ENCODE data around the gene NTRK1. TPM values are rescaled to one million over a fixed set of nuclear protein-coding genes. Genes with fewer than 3 reads are reported as not detected.
A peak's percentile ranks its signal among the peaks of the same experiment; 100 is the strongest.

Gene NTRK1
- total RNA-seq, 2 experiments from 2014 or later: 3.4 to 4.0 TPM

DNA sequence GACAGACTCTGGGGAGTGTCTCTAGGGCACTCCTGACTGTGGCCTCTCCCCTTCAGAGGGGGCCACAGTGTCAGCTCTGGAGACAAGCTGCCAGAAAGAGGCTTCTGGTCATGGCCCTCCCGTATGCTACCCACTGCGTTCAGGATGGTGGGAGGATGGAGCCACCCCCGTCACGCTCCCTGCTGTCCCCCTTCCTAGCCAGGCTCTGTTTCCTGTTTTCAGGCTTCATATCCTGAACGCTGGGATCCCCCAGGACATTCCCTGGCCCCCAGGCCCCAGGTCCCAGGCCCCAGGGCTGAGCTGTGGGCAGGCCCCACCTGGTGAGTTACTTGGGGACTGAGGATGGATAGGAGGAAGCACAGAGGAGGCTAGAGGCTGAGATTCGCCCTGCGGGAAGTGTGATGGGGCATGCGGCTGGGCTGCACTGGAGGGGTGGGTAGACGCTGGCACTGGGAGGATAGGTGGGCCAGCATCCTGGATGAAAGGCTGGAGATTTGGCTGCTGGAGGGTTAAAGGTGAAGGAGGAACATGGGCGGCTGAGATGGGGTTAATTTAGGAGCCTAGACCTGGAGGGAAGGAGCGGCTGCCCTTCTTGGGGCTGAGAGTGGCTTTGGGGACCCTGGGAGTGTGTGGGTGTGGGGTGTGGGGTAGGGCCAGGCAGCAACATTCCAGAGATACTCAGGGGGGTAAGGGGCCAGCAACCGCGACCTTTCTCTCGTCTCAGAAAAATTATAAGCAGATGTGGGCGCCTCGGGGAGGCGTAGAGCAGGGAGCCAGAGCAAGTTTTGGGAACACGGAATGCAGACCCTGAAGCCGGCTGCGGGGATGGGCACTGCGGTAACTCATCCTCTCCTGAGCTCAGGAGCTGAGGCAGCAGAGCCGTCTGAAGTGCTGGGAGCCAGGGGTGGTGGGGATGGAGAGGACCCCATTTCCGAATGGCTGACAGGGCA lies 41.6 kb downstream of the NTRK1 start:
- Mint-ChIP-seq H3K36me3 (no peaks in the 10 kb centered on the region), H3K4me1 (peaks cover 10% of the 10 kb centered on the region)

DNA sequence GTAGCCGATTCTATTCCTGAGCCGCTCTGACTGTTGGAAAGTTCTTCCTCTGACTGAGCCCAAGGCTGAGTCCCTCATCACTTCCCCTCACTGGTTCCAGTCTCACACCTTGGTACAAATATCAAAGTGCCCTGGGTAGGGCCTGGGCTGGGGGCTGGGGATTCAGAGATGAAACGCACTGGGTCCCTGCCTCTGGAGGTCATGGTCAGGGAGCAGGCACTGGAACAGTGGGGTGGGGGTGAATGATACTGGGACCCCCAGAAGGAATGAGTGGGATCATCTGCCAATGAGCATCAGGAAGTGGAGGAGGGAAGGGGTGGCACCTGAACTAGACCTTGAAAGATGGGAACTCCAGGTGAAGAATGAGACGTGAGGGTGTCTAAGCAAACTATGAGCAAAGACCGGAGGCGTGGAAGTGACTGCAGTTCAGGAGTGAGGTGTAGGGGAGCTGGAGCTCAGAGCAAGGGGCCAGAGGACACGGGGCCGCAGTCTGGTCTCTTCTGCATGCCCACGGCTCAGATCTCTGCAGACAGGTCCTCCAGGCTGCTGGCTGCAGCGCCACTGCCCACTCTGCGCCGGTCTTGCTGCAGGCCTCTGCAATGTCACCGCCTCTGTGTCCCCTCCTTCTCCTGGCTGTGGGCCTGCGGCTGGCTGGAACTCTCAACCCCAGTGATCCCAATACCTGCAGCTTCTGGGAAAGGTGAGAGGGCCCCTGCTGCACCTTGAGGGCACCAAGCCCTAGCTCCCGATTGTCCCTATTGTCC lies 42.8 kb downstream of the NTRK1 start:
- H3K4me3 Mint-ChIP-seq: no peak overlapping the region
- H3K27me3 Mint-ChIP-seq: peaks cover 7% of the 10 kb centered on the region
- H3K9me3 Mint-ChIP-seq: no peaks in the 10 kb centered on the region
- no peak overlapping the region for H3K27ac Mint-ChIP-seq
- H3K4me1 Mint-ChIP-seq: peaks cover 2% of the 10 kb centered on the region
- H3K36me3 Mint-ChIP-seq: no peaks in the 10 kb centered on the region
- DNase-seq: no peak

More for the DNA sequence above, 41.6 kb downstream of the NTRK1 start:
- Mint-ChIP-seq H3K27ac (no peak overlapping the region), H3K9me3 (no peaks in the 10 kb centered on the region), H3K27me3 (peaks cover 16% of the 10 kb centered on the region), H3K4me3 (no peak overlapping the region)
- no peak for DNase-seq

DNA sequence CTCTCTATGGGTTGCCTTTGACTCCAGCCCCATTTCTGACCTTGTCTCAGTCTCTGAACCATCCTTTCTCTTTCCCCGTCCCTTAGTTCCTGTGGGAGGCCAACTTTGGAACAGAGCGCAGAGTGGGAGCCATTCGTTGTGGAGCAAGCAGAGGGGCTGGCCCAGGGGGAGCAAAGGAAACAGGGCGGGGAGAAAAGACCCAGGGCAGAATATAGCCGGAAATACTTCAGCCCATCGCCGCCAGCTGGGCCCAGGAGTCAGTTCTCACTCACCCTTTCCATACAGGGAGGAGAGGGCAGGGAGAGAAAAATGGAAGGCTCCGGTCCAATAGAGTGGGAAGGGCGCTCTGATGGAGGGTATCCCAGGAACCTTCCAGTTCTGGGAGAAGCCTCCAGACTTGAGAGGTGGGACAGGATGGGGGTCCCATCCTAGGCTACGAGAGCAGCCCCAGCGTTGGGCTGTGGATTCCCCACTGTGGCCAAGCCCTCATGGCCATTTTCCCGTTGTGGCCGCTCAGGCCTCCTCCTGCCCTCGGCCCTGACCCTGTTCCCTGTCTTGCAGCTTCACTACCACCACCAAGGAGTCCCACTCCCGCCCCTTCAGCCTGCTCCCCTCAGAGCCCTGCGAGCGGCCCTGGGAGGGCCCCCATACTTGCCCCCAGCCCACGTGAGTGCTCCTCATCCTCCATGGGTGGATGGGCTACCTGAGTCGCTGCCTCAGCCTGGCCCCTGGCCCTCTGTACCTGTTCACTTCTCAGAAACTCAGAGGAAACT lies 43.7 kb downstream of the NTRK1 start:
- H3K4me1 Mint-ChIP-seq: no peaks in the 10 kb centered on the region
- H3K36me3 Mint-ChIP-seq: no peaks in the 10 kb centered on the region
- H3K9me3 Mint-ChIP-seq: no peaks in the 10 kb centered on the region
- no peak for DNase-seq
- H3K4me3 Mint-ChIP-seq: no peak overlapping the region
- H3K27me3 Mint-ChIP-seq: no peaks in the 10 kb centered on the region
- no peak overlapping the region for H3K27ac Mint-ChIP-seq

DNA sequence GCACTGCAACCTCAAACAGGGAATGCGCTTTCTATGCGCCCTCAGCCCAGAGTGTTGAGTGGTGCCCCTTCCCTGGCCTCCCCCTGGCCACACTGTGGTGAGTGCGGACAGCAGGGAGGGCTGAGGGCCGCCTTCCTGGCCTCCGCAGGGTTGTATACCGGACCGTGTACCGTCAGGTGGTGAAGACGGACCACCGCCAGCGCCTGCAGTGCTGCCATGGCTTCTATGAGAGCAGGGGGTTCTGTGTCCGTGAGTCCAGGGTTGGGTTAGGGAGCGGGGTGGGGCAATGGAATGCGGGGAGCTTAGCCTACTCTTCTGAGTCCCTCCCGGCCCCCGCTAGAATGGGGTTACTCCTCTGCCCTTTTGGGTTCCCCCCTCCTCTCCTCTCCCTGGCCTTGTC lies 44.5 kb downstream of the NTRK1 start:
- Mint-ChIP-seq H3K9me3 (no peaks in the 10 kb centered on the region), H3K4me3 (no peak overlapping the region), H3K36me3 (no peaks in the 10 kb centered on the region), H3K4me1 (no peaks in the 10 kb centered on the region), H3K27me3 (no peaks in the 10 kb centered on the region), H3K27ac (no peak overlapping the region)
- DNase-seq: no peak

DNA sequence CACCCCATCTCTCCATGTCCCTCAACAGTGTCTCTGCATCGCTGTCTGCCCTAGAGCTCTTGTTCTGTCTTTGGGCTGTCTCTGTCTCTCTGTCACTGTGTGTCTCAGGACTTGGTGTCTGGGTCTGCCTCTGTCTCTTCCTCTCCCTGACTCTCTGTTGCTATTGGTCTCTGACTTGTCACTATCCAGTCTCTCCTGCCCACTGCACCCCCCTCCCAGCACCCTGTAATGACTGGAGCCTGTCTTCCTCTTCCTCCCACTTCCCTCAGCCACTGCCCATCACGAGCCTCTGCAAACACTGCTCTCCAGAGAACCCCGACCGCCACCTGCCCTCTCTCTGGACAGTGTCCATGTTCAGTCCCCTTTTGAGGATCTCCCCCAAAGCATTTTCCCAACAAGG lies 45.0 kb downstream of the NTRK1 start:
- DNase-seq: no peak
- peaks cover 5% of the 10 kb centered on the region for H3K27me3 Mint-ChIP-seq
- H3K27ac Mint-ChIP-seq: no peak overlapping the region
- no peaks in the 10 kb centered on the region for H3K9me3 Mint-ChIP-seq
- H3K4me1 Mint-ChIP-seq: no peaks in the 10 kb centered on the region
- H3K4me3 Mint-ChIP-seq: no peak overlapping the region
- no peaks in the 10 kb centered on the region for H3K36me3 Mint-ChIP-seq

DNA sequence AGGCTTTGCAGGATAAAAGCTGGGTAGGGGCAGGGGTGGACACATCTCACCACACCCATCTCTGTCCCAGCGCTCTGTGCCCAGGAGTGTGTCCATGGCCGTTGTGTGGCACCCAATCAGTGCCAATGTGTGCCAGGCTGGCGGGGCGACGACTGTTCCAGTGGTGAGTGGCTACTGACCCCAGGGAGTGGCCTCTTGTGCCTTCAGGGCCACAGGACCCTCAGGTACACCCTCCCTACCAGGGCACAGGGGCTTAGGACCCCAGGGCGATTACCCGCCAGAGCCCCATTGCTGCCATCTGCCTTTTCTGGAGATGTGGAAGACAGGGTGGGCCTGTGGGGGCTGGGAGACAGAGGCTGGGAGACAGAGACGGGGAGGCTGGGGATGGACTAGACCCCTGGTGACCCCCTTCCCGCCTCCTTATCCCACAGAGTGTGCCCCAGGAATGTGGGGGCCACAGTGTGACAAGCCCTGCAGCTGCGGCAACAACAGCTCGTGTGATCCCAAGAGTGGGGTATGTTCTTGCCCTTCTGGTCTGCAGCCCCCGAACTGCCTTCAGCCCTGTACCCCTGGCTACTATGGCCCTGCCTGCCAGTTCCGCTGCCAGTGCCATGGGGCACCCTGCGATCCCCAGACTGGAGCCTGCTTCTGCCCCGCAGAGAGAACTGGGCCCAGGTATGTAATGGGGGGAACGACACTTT lies 45.7 kb downstream of the NTRK1 start:
- no peaks in the 10 kb centered on the region for H3K4me1 Mint-ChIP-seq
- DNase-seq: no peak
- H3K36me3 Mint-ChIP-seq: no peaks in the 10 kb centered on the region
- peaks cover 10% of the 10 kb centered on the region for H3K27me3 Mint-ChIP-seq
- H3K9me3 Mint-ChIP-seq: no peaks in the 10 kb centered on the region
- H3K27ac Mint-ChIP-seq: no peak overlapping the region
- no peak overlapping the region for H3K4me3 Mint-ChIP-seq

DNA sequence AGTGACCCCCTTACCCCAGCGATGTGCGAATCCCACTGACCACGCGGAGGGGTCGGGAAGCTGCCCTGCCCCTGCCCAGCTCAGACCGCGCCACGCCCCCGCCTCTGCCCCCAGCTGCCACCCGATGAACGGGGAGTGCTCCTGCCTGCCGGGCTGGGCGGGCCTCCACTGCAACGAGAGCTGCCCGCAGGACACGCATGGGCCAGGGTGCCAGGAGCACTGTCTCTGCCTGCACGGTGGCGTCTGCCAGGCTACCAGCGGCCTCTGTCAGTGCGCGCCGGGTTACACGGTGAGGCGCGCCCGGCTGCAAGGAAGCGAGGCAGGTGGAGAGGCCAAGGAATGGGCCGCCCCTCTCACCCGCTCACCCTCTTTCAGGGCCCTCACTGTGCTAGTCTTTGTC lies 47.9 kb downstream of the NTRK1 start:
- Mint-ChIP-seq H3K27me3 (peaks cover 10% of the 10 kb centered on the region), H3K27ac (no peak overlapping the region), H3K4me3 (no peak overlapping the region), H3K36me3 (no peaks in the 10 kb centered on the region), H3K9me3 (no peaks in the 10 kb centered on the region), H3K4me1 (no peaks in the 10 kb centered on the region)
- no peak for DNase-seq

DNA sequence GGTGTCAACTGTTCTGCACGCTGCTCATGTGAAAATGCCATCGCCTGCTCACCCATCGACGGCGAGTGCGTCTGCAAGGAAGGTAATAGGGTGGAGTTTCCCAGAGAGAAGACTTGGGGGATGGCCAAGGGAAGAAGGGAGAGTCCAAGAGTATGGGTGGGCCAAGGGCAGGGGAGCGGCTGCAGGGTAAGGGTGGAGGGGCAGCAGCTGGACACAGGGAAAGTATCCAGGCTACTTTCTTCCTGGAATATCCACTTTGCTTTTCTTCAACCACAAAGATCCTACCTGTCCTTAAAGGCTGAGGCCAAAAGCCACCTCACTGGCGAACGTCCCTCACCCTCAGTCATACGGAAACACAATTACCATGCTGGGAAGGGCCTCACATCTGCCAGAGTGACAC lies 48.3 kb downstream of the NTRK1 start:
- Mint-ChIP-seq H3K27me3 (peaks cover 10% of the 10 kb centered on the region), H3K36me3 (no peaks in the 10 kb centered on the region), H3K27ac (no peak overlapping the region), H3K4me3 (no peak overlapping the region), H3K9me3 (no peaks in the 10 kb centered on the region), H3K4me1 (no peaks in the 10 kb centered on the region)
- DNase-seq: no peak

DNA sequence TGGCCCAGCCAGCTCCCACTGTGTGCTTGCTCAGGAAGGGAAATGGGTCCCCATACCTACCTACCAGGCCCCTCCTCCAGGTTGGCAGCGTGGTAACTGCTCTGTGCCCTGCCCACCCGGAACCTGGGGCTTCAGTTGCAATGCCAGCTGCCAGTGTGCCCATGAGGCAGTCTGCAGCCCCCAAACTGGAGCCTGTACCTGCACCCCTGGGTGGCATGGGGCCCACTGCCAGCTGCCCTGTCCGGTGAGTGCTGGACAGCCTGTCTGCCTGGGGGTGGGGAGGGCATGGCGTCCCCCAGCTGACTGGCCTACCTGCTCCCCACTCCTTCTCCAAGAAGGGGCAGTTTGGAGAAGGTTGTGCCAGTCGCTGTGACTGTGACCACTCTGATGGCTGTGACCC lies 49.0 kb downstream of the NTRK1 start:
- H3K36me3 Mint-ChIP-seq: no peaks in the 10 kb centered on the region
- H3K27me3 Mint-ChIP-seq: peaks cover 10% of the 10 kb centered on the region
- H3K4me3 Mint-ChIP-seq: no peak overlapping the region

DNA sequence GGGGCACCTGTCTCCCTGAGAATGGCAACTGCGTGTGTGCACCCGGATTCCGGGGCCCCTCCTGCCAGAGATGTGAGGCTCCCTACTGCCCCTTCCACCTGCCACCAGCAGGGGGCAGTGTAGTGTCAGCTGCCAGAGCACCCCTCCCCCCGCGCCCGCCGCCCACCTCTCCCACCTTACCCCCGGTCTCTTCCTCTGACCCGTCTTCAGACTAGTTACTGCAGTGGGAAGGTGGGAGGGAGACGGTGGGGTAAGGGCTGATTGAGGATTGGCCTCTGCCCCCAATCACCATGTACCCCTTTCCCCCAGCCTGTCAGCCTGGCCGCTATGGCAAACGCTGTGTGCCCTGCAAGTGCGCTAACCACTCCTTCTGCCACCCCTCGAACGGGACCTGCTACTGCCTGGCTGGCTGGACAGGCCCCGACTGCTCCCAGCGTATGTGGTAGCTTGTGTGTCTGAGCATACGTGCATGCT lies 49.7 kb downstream of the NTRK1 start:
- no peaks in the 10 kb centered on the region for H3K36me3 Mint-ChIP-seq
- no peak overlapping the region for H3K27ac Mint-ChIP-seq
- H3K4me1 Mint-ChIP-seq: no peaks in the 10 kb centered on the region
- peaks cover 10% of the 10 kb centered on the region for H3K27me3 Mint-ChIP-seq
- no peak overlapping the region for H3K4me3 Mint-ChIP-seq
- peak; percentile 62 for DNase-seq
- no peaks in the 10 kb centered on the region for H3K9me3 Mint-ChIP-seq

More for the DNA sequence above, 49.0 kb downstream of the NTRK1 start:
- DNase-seq: no peak
- Mint-ChIP-seq H3K27ac (no peak overlapping the region), H3K4me1 (no peaks in the 10 kb centered on the region), H3K9me3 (no peaks in the 10 kb centered on the region)

DNA sequence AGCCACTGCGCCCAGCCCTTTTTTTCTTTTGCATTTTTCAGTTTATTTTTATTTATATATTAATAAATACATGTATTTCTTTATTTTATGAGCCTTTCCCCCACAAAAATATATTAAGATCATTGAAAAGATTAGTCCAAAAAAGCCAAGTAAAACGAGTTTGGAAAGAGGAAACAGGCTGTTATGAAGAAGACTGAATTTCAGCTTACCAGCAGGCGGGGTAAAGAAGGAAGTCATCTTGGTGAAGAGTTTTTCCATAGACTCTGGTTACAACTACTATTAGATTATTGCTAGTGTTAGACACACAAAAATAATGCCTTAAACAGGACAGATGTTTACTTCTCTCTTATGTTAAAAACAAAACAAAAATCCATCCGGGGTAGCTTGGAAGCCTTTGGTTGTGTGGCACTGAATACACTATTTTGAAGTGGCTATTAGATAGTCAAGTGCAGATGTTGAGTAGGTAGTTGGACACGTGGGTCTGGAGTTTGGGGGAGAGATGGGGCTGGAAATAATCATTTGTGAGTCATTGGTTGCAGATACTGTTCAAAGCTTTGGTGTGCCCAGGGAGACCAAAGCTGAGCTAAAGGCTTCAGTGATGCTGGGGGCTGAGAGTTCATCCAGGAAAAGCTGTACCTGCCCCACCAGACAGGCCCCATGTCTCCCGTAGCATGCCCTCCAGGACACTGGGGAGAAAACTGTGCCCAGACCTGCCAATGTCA lies 51.1 kb downstream of the NTRK1 start:
- Mint-ChIP-seq H3K9me3 (no peaks in the 10 kb centered on the region), H3K27me3 (peaks cover 16% of the 10 kb centered on the region), H3K27ac (no peak overlapping the region), H3K4me1 (no peaks in the 10 kb centered on the region), H3K4me3 (no peak overlapping the region), H3K36me3 (no peaks in the 10 kb centered on the region)
- DNase-seq: no peak

DNA sequence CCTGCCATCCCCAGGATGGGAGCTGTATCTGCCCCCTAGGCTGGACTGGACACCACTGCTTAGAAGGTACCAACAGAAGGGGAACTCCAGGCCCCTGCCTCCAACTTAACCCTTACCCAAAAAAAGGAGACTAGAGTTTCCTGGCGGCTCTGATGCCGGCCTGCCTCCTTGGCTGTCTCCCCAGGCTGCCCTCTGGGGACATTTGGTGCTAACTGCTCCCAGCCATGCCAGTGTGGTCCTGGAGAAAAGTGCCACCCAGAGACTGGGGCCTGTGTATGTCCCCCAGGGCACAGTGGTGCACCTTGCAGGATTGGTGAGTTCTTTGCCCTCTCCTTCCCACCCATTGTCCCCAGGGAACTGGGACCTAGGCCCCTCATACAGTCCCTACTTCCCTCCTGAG lies 51.6 kb downstream of the NTRK1 start:
- DNase-seq: no peak
- Mint-ChIP-seq H3K9me3 (no peaks in the 10 kb centered on the region), H3K4me1 (no peaks in the 10 kb centered on the region), H3K27me3 (peaks cover 16% of the 10 kb centered on the region), H3K27ac (no peak overlapping the region), H3K36me3 (no peaks in the 10 kb centered on the region), H3K4me3 (no peak overlapping the region)

DNA sequence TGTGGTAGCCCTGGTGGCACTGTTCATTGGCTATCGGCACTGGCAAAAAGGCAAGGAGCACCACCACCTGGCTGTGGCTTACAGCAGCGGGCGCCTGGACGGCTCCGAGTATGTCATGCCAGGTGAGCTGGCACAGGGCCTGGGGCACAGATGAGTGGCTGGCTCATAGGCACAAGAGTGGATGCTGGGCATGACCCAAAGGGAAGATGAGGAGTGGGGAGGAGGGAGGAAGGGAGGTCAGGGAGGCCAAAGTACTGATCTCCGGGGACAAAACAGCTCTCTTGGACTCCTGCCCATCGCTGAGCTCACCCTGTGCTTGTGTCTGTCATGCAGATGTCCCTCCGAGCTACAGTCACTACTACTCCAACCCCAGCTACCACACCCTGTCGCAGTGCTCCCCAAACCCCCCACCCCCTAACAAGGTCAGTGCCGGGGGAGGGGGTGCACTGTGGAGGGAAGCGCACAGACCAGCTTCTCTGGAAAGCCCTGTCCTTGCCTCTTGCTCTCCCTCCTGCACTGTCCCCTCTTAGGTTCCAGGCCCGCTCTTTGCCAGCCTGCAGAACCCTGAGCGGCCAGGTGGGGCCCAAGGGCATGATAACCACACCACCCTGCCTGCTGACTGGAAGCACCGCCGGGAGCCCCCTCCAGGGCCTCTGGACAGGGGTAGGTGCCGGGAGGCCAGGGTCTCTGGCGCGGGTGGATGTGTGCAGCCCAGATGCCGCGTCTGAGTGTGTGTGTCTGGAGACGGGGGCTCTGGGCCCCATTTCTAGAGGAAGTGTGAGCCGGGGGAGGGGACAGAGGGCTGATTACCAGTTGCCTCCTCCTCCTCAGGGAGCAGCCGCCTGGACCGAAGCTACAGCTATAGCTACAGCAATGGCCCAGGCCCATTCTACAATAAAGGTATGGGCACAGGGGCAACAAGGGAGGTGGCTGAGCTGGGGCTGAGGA lies 52.5 kb downstream of the NTRK1 start:
- Mint-ChIP-seq H3K4me3 (no peak overlapping the region), H3K27ac (no peak overlapping the region), H3K4me1 (no peaks in the 10 kb centered on the region), H3K36me3 (no peaks in the 10 kb centered on the region), H3K27me3 (peaks cover 24% of the 10 kb centered on the region), H3K9me3 (no peaks in the 10 kb centered on the region)
- no peak for DNase-seq
